Activated CD4-positive, alpha-beta T cell treated with anti-CD3 and anti-CD28 coated beads, Interleukin-2, amount 10 ng/mL, durations not matched to agents 7 days and 5 days (primary cell): ENCODE data around the gene UBE3B. TPM values are rescaled to one million over a fixed set of nuclear protein-coding genes. Genes with fewer than 3 reads are reported as not detected.

ENCODE experiments used
- CTCF ChIA-PET: fragments of 350-600 bp; sonication (Branson Sonifier 250); formaldehyde crosslinking; loops from one replicate; lab custom pipeline; 2021; ENCODE audit warnings: antibody characterized with exemption; lab: Charles Lee
- POLR2A ChIA-PET: fragments of 350-600 bp; sonication (Branson Sonifier 250); formaldehyde crosslinking; loops from one replicate; lab custom pipeline; 2021; ENCODE audit warnings: antibody characterized with exemption; lab: Charles Lee
- DNase-seq: peaks from one replicate; pipeline ENCODE4 v3.0.0-alpha.2; 2020
- H3K27ac Mint-ChIP-seq: one replicate; pipeline ENCODE4 v1.8.0; 2021; ENCODE audit warnings: mild to moderate bottlenecking, moderate library complexity, mixed read lengths
- H3K27me3 Mint-ChIP-seq: one replicate; pipeline ENCODE4 v1.8.0; 2021; ENCODE audit warnings: mixed read lengths
- H3K36me3 Mint-ChIP-seq: one replicate; pipeline ENCODE4 v1.8.0; 2021; ENCODE audit warnings: low read depth, mixed read lengths
- H3K4me1 Mint-ChIP-seq: one replicate; pipeline ENCODE4 v1.8.0; 2021; ENCODE audit warnings: mixed read lengths
- H3K4me3 Mint-ChIP-seq: one replicate; pipeline ENCODE4 v1.8.0; 2021; ENCODE audit warnings: mild to moderate bottlenecking, moderate library complexity, mixed read lengths
- H3K9me3 Mint-ChIP-seq: one replicate; pipeline ENCODE4 v1.8.0; 2021; ENCODE audit warnings: mixed read lengths
- total RNA-seq, 2 experiments: library from RNA; stranded (reverse); gene quantifications; one replicate each; pipeline ENCODE4 v1.2.3, GENCODE V29; 2021

UBE3B gene
- total RNA-seq, 2 experiments from 2014 or later: 35.5 to 37.4 TPM

GRCh38 chr12:109452489-109452888 lies 24.9 kb upstream of the UBE3B start:
- ChIA-PET CTCF (interaction anchor here (1.3 kb wide), 1 partner anchor 9 kb away, joined by 3 read pairs; no protein-coding TSS in a partner anchor), POLR2A (no interaction called here)
- no peaks in the 10 kb centered on the region for H3K9me3 Mint-ChIP-seq
- H3K27ac Mint-ChIP-seq: peak overlapping the region; percentile 20
- DNase-seq: no peak
- H3K4me1 Mint-ChIP-seq: peaks cover 6% of the 10 kb centered on the region
- H3K27me3 Mint-ChIP-seq: no peaks in the 10 kb centered on the region
- no peak overlapping the region for H3K4me3 Mint-ChIP-seq
- peaks cover 27% of the 10 kb centered on the region for H3K36me3 Mint-ChIP-seq

GRCh38 chr12:109455706-109456105 lies 21.7 kb upstream of the UBE3B start:
- Mint-ChIP-seq H3K4me3 (no peak overlapping the region), H3K9me3 (no peaks in the 10 kb centered on the region), H3K27me3 (no peaks in the 10 kb centered on the region), H3K36me3 (peaks cover 37% of the 10 kb centered on the region), H3K4me1 (peaks cover 26% of the 10 kb centered on the region), H3K27ac (no peak overlapping the region)
- POLR2A ChIA-PET: no interaction called here
- DNase-seq: no peak
- CTCF ChIA-PET: interaction anchor here (1.0 to 2.0 kb wide), 2 partner anchors 11 to 21 kb away, joined by 3 to 5 read pairs; no protein-coding TSS in a partner anchor

DNA sequence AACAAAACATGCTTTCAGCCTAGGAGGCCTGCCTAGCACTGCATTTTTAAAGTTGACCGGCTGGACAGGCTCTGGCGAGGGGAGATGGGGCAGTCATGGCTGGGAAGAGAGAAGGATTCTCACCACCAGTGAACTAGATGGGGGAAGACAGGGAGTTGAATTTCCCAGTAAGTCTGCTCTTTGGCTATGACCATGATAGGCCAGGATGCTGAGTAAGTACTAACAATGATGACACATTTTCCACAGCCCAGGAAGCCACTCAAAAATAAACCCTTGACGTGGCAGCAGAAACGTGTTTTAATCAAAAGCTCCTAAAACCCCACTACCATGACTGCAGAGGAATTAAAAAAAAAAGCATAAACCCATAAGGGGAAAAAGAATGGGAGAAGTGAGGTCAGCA lies 19.3 kb upstream of the UBE3B start:
- Mint-ChIP-seq H3K4me3 (no peak overlapping the region), H3K36me3 (peaks cover 38% of the 10 kb centered on the region), H3K4me1 (peaks cover 40% of the 10 kb centered on the region), H3K27ac (peak overlapping the region; percentile 63), H3K9me3 (no peaks in the 10 kb centered on the region), H3K27me3 (no peaks in the 10 kb centered on the region)
- ChIA-PET POLR2A (no interaction called here), CTCF (interaction anchor here (1.0 to 1.8 kb wide), 2 partner anchors 9 to 19 kb away, joined by 3 to 7 read pairs; partner anchors contain the start of genes KCTD10 and UBE3B)
- no peak for DNase-seq

GRCh38 chr12:109458771-109459208 lies 18.6 kb upstream of the UBE3B start:
- Mint-ChIP-seq H3K4me1 (peaks cover 47% of the 10 kb centered on the region), H3K27ac (peak overlapping the region; percentile 52), H3K36me3 (peaks cover 33% of the 10 kb centered on the region), H3K9me3 (no peaks in the 10 kb centered on the region), H3K27me3 (no peaks in the 10 kb centered on the region), H3K4me3 (no peak overlapping the region)
- DNase-seq: no peak
- ChIA-PET POLR2A (no interaction called here), CTCF (interaction anchor here (1.0 to 1.8 kb wide), 2 partner anchors 9 to 18 kb away, joined by 3 to 7 read pairs; partner anchors contain the start of genes KCTD10 and UBE3B)

DNA sequence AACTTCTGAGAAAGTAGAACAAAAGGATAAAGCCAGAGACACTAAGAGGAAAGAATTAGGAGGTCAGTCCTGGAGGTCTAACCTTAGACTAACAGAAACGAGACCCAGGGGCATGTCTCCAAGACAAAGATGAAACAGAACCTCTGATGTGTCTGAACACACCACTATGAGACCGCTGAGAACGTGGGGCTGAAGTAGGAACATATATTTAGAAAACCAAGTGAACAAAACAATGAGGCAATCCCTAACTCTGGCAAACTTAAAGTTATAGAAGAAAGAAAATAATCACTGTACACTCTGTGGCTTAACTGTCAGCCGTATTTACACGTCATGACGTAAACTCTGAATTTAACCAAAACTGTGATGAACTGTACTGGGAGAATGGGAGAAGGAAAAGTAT lies 18.2 kb upstream of the UBE3B start:
- H3K4me3 Mint-ChIP-seq: no peak overlapping the region
- H3K36me3 Mint-ChIP-seq: peaks cover 29% of the 10 kb centered on the region
- POLR2A ChIA-PET: no interaction called here
- no peak for DNase-seq
- no peaks in the 10 kb centered on the region for H3K9me3 Mint-ChIP-seq
- H3K27me3 Mint-ChIP-seq: no peaks in the 10 kb centered on the region
- H3K4me1 Mint-ChIP-seq: peaks cover 51% of the 10 kb centered on the region
- CTCF ChIA-PET: no interaction called here
- peak overlapping the region; percentile 52 for H3K27ac Mint-ChIP-seq

GRCh38 chr12:109460538-109460937 lies 16.9 kb upstream of the UBE3B start:
- no peak for DNase-seq
- H3K27ac Mint-ChIP-seq: peak overlapping the region; percentile 10
- no peaks in the 10 kb centered on the region for H3K9me3 Mint-ChIP-seq
- ChIA-PET POLR2A (no interaction called here), CTCF (interaction anchor here (1.5 kb wide), 1 partner anchor 13 kb away, joined by 3 read pairs; no protein-coding TSS in a partner anchor)
- peaks cover 25% of the 10 kb centered on the region for H3K36me3 Mint-ChIP-seq
- H3K4me1 Mint-ChIP-seq: peaks cover 53% of the 10 kb centered on the region
- H3K4me3 Mint-ChIP-seq: no peak overlapping the region
- no peaks in the 10 kb centered on the region for H3K27me3 Mint-ChIP-seq

- no peak overlapping the region for H3K4me3 Mint-ChIP-seq
- peaks cover 20% of the 10 kb centered on the region for H3K36me3 Mint-ChIP-seq
- POLR2A ChIA-PET: no interaction called here
These were observed 16.2 kb upstream of the UBE3B start for GRCh38 chr12:109461049-109461845.

DNA sequence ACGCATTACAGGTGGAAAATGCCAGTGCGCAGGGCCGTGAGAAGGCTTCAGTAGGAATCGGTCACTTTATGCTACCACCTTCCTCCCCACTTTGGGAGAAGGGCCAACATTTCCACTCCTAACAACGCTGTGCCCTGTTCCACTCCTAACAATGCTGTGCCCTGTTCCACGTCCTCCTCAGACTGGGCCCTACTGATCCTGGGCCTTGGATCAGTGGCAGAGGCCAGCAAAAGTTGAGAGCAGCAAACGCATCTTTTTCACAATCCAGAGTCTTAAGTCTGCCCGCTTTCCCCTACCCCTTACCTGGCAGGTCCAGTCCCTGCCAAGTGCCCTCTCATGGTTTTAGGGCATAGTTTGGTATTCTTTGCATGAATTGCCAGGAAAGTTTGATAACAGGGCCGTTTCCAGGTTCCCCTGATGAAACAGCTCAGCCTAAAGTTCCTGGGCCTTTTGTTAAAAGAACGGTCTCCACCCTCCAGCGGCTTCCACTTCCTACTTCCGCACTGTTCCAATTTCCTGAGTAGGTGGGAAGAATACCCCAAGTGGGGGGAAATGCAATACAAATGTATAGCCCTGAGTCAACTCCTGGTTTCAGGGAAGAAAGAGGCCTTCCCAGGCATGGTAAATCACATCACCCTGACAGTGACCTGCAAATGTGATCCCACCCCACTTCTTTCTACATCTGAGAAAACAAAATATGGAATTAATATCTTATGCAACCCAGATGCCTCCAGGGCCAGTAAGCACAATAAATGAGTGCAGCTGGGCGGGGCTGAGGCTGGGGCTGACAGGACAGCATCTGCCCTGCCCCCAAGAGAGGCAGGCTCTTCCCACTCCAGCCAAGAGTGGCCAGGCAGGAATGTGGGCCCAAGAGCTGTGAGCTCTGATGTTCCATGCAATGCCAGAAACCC lies 15.3 kb upstream of the UBE3B start:
- Mint-ChIP-seq H3K36me3 (peaks cover 16% of the 10 kb centered on the region), H3K27ac (peak overlapping the region; percentile 85), H3K4me1 (peaks cover 53% of the 10 kb centered on the region), H3K27me3 (no peaks in the 10 kb centered on the region), H3K9me3 (no peaks in the 10 kb centered on the region), H3K4me3 (no peak overlapping the region)
- CTCF ChIA-PET: interaction anchor here (0.9 to 1.6 kb wide), 5 partner anchors 8 to 32 kb away, joined by 3 to 4 read pairs (median 3); no protein-coding TSS in a partner anchor
- POLR2A ChIA-PET: no interaction called here
- no peak for DNase-seq

More at GRCh38 chr12:109461049-109461845, 16.2 kb upstream of the UBE3B start:
- DNase-seq: no peak
- CTCF ChIA-PET: interaction anchor here (1.4 to 1.6 kb wide), 3 partner anchors 12 to 31 kb away, joined by 3 read pairs; no protein-coding TSS in a partner anchor
- Mint-ChIP-seq H3K9me3 (no peaks in the 10 kb centered on the region), H3K27me3 (no peaks in the 10 kb centered on the region), H3K4me1 (peaks cover 53% of the 10 kb centered on the region), H3K27ac (peak overlapping the region; percentile 50)

GRCh38 chr12:109462868-109463692 lies 14.4 kb upstream of the UBE3B start:
- H3K9me3 Mint-ChIP-seq: no peaks in the 10 kb centered on the region
- peaks cover 52% of the 10 kb centered on the region for H3K4me1 Mint-ChIP-seq
- peak overlapping the region; percentile 12 for H3K4me3 Mint-ChIP-seq
- peaks cover 14% of the 10 kb centered on the region for H3K36me3 Mint-ChIP-seq
- DNase-seq: peak; percentile 12
- H3K27me3 Mint-ChIP-seq: no peaks in the 10 kb centered on the region
- POLR2A ChIA-PET: no interaction called here
- CTCF ChIA-PET: interaction anchor here (0.9 to 1.4 kb wide), 4 partner anchors 9 to 33 kb away, joined by 3 to 4 read pairs (median 4); no protein-coding TSS in a partner anchor
- peak overlapping the region; percentile 85 for H3K27ac Mint-ChIP-seq

DNA sequence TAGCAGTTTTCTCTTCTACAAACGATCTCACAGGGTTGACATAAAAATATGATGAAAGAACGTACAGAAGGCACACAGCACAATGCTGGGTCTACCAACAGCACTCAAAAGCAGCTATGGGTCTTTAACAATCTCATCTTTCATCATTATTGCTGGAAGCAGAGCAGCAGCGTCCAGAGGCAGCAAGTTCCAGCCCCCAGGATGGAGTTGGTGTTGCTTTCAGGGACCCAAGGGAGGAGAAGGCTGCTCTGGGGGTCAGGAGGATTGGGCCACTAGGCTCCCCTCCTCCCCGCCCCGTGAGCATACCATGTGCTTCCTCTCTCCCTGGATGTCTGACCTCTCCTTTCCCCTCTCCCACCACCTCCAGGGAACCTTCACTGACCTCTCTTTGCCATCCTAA lies 13.7 kb upstream of the UBE3B start:
- Mint-ChIP-seq H3K4me1 (peaks cover 50% of the 10 kb centered on the region), H3K36me3 (peaks cover 15% of the 10 kb centered on the region), H3K4me3 (peak overlapping the region; percentile 3), H3K27ac (peak overlapping the region; percentile 85), H3K9me3 (no peaks in the 10 kb centered on the region), H3K27me3 (no peaks in the 10 kb centered on the region)
- no peak for DNase-seq
- ChIA-PET POLR2A (no interaction called here), CTCF (interaction anchor here (1.2 kb wide), 1 partner anchor 10 kb away, joined by 4 read pairs; no protein-coding TSS in a partner anchor)

DNA sequence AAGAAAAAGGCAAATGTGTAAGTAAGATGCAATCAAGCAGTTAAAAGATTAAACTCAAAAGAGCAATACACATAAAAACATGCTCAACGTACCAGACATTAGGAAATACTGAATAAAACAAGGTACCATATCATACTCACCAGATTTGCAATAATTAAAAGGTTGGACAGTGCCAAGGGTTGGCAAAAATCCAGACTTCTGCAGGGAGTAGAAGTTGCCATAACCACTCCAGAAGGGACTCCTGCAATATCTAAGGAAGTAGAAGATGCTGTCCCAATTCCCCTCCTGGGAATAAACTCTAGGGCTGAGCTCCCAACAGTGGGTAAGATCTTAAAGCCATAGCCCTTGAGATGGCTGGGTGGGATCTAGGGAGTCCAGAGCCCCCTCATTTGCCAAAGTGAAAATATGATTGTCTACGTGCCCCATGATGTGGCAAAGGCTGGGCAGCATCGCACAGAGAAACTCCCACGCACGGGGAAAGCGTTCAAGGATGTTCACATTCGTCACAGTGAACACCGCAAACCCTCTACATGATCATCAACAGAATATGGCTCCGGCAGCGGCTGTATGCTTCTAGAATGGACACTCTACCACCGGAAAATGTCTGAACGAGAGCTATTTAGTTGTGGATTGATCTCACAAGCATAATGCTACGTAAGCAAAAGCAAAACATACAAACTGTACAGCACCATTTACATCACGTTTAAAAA lies 12.6 kb upstream of the UBE3B start:
- CTCF ChIA-PET: no interaction called here
- H3K27ac Mint-ChIP-seq: no peak overlapping the region
- no peak for DNase-seq
- H3K9me3 Mint-ChIP-seq: no peaks in the 10 kb centered on the region
- no peaks in the 10 kb centered on the region for H3K27me3 Mint-ChIP-seq
- POLR2A ChIA-PET: no interaction called here
- H3K4me3 Mint-ChIP-seq: no peak overlapping the region
- H3K4me1 Mint-ChIP-seq: peaks cover 49% of the 10 kb centered on the region
- H3K36me3 Mint-ChIP-seq: peaks cover 15% of the 10 kb centered on the region
